Small intestine (tissue), 7 donors: Measurements from ENCODE around the gene PRKCA. TPM values are rescaled to one million over a fixed set of nuclear protein-coding genes. Genes with fewer than 3 reads are reported as not detected.

Source experiments
- DNase-seq, 2 donors: peaks; one replicate each; pipeline versions ENCODE4 v3.0.0 to v3.0.0-alpha.2; 2013
- FAIRE-seq: peaks from 2 replicates; lab custom pipeline; 2012; peaks lifted over from hg19 to GRCh38; lab: Jason Lieb, UNC
- H3K27ac ChIP-seq, 3 donors: one replicate each; pipeline ENCODE4 v1.5.1; 2013; ENCODE audit warnings: low read length in 2 of 3, mild to moderate bottlenecking in 2 of 3, control low read depth in 1 of 3, inconsistent platforms in 1 of 3, low read depth in 1 of 3, moderate library complexity in 1 of 3
- H3K27me3 ChIP-seq, 3 donors: one replicate each; pipeline ENCODE4 v1.6.1; 2013; ENCODE audit warnings: low read length in 3 of 3, inconsistent platforms in 1 of 3; ENCODE audit not compliant: control insufficient read depth in 3 of 3, insufficient read depth in 3 of 3
- H3K36me3 ChIP-seq, 3 donors: one replicate each; pipeline ENCODE4 v1.6.1; 2013; ENCODE audit warnings: low read length in 3 of 3, inconsistent platforms in 1 of 3, low read depth in 1 of 3, mild to moderate bottlenecking in 1 of 3, moderate library complexity in 1 of 3; ENCODE audit not compliant: control insufficient read depth in 3 of 3, insufficient read depth in 2 of 3
- H3K4me1 ChIP-seq, 3 donors: one replicate each; pipeline ENCODE4 v1.6.1; 2013; ENCODE audit warnings: low read length in 2 of 3, inconsistent platforms in 1 of 3, low read depth in 1 of 3, mild to moderate bottlenecking in 1 of 3, moderate library complexity in 1 of 3; ENCODE audit not compliant: control insufficient read depth in 3 of 3, insufficient read depth in 2 of 3
- H3K4me3 ChIP-seq, 3 donors: one replicate each; pipeline ENCODE4 v1.5.1; 2013; ENCODE audit warnings: low read length in 3 of 3, control low read depth in 1 of 3, inconsistent platforms in 1 of 3, low read depth in 1 of 3, mild to moderate bottlenecking in 1 of 3, moderate library complexity in 1 of 3
- H3K9me3 ChIP-seq, 2 donors: one replicate each; pipeline ENCODE4 v1.6.1; 2013; ENCODE audit warnings: low read depth in 1 of 2, low read length in 1 of 2; ENCODE audit not compliant: control insufficient read depth in 2 of 2, insufficient read depth in 1 of 2
- WGBS, 3 donors: extraction: QIAGEN DNeasy Blood & Tissue Kit; methylation state at CpG; one replicate each; pipeline ENCODE4 v1.1.7; 2013; 5-methylcytosine and 5-hydroxymethylcytosine counted together
- polyA plus RNA-seq, 4 donors: library from polyadenylated mRNA; stranded (reverse) in 3 of 4; unstranded in 1 of 4; fragments of 200-250 nt in 3 of 4; fragments of 120-200 nt in 1 of 4; gene quantifications; one replicate each; pipeline versions ENCODE4 v1.2.1 to v1.2.3, GENCODE V29; 2013
- donor health status: healthy with polysubstance abuse.
- donor health status: control.
- donor health status: control.
- donor health status: Bipolar disorder and iron deficiency.
- donor health status: healthy.

The PRKCA gene
- polyA plus RNA-seq, 4 donors = 11.3 to 26.6 (median 22.9) TPM

GRCh38 chr17:66730461-66730923 is 428.1 kb downstream of the PRKCA start:
- no peak for DNase-seq
- Histone ChIP-seq H3K4me3 (no peak overlapping the region), H3K27ac (no peak overlapping the region), H3K4me1 (no peaks in the 10 kb centered on the region), H3K36me3 (peaks cover 2 to 6% (median 3%) of the 10 kb centered on the region in 3 donors), H3K9me3 (no peaks in the 10 kb centered on the region), H3K27me3 (no peaks in the 10 kb centered on the region)
- FAIRE-seq = no peak
- 79 to 94% (median 85%) methylated on average over 7 of the region's 7 CpGs for WGBS, 3 donors

GRCh38 chr17:66733759-66734158 is 431.3 kb downstream of the PRKCA start:
- no peak for DNase-seq
- Histone ChIP-seq H3K27ac (no peak overlapping the region), H3K27me3 (no peaks in the 10 kb centered on the region), H3K36me3 (peaks cover 2 to 13% (median 4%) of the 10 kb centered on the region in 3 donors), H3K9me3 (no peaks in the 10 kb centered on the region), H3K4me3 (no peak overlapping the region), H3K4me1 (no peaks in the 10 kb centered on the region)
- 88 to 92% (median 89%) methylated on average over 2 of the region's 2 CpGs for WGBS, 3 donors
- no peak for FAIRE-seq

- no peak for FAIRE-seq
Measured at GRCh38 chr17:66734186-66734943, 432.0 kb downstream of the PRKCA start.

GRCh38 chr17:66737524-66737923 is 435.1 kb downstream of the PRKCA start:
- Histone ChIP-seq H3K4me1 (no peaks in the 10 kb centered on the region), H3K27ac (peak overlapping the region in 1 of 3 donors; percentile 9), H3K4me3 (no peak overlapping the region), H3K9me3 (no peaks in the 10 kb centered on the region), H3K27me3 (no peaks in the 10 kb centered on the region), H3K36me3 (peaks cover 11 to 28% (median 20%) of the 10 kb centered on the region in 3 donors)
- DNase-seq (no peak), FAIRE-seq (no peak)
- 55 to 88% (median 85%) methylated on average over 12 of the region's 12 CpGs for WGBS, 3 donors

More at GRCh38 chr17:66734186-66734943, 432.0 kb downstream of the PRKCA start:
- Histone ChIP-seq H3K27ac (no peak overlapping the region), H3K9me3 (no peaks in the 10 kb centered on the region), H3K36me3 (peaks cover 2 to 18% (median 4%) of the 10 kb centered on the region in 3 donors), H3K4me1 (no peaks in the 10 kb centered on the region), H3K27me3 (no peaks in the 10 kb centered on the region), H3K4me3 (no peak overlapping the region)
- no peak for DNase-seq
- WGBS, 3 donors = 82 to 86% (median 84%) methylated on average over 8 of the region's 8 CpGs

- DNase-seq (no peak), FAIRE-seq (no peak)
- WGBS, 3 donors = 83 to 90% (median 84%) methylated on average over 4 of the region's 4 CpGs
- Histone ChIP-seq H3K9me3 (no peaks in the 10 kb centered on the region), H3K4me1 (no peaks in the 10 kb centered on the region), H3K36me3 (peaks cover 12 to 36% (median 20%) of the 10 kb centered on the region in 3 donors), H3K27me3 (no peaks in the 10 kb centered on the region), H3K27ac (no peak overlapping the region), H3K4me3 (no peak overlapping the region)
Measured at GRCh38 chr17:66738301-66738700, 435.9 kb downstream of the PRKCA start.

- H3K27ac ChIP-seq = no peak overlapping the region
- FAIRE-seq = no peak
- whole genome bisulfite sequencing, 3 donors = 77 to 87% (median 84%) methylated on average over 8 of the region's 8 CpGs
- H3K4me1 ChIP-seq = no peaks in the 10 kb centered on the region
- H3K4me3 ChIP-seq = no peak overlapping the region
- peaks cover 12 to 39% (median 20%) of the 10 kb centered on the region in 3 donors for H3K36me3 ChIP-seq
- no peaks in the 10 kb centered on the region for H3K9me3 ChIP-seq
- DNase-seq = no peak
- no peaks in the 10 kb centered on the region for H3K27me3 ChIP-seq
Measured at GRCh38 chr17:66739553-66739952, 437.1 kb downstream of the PRKCA start.

GRCh38 chr17:66740226-66740625 is 437.8 kb downstream of the PRKCA start:
- no peaks in the 10 kb centered on the region for H3K27me3 ChIP-seq
- no peak overlapping the region for H3K4me3 ChIP-seq
- H3K4me1 ChIP-seq = no peaks in the 10 kb centered on the region
- DNase-seq = no peak
- no peaks in the 10 kb centered on the region for H3K9me3 ChIP-seq
- WGBS, 3 donors = 79 to 88% (median 88%) methylated on average over 5 of the region's 5 CpGs
- no peak overlapping the region for H3K27ac ChIP-seq
- peaks cover 12 to 39% (median 22%) of the 10 kb centered on the region in 3 donors for H3K36me3 ChIP-seq
- FAIRE-seq = no peak

- no peaks in the 10 kb centered on the region for H3K4me1 ChIP-seq
- FAIRE-seq (no peak), DNase-seq (no peak)
- H3K4me3 ChIP-seq = no peak overlapping the region
- peaks cover 11 to 46% (median 21%) of the 10 kb centered on the region in 3 donors for H3K36me3 ChIP-seq
- no peak overlapping the region for H3K27ac ChIP-seq
- H3K27me3 ChIP-seq = no peaks in the 10 kb centered on the region
- no peaks in the 10 kb centered on the region for H3K9me3 ChIP-seq
- 93 to 98% (median 98%) methylated on average over 2 of the region's 2 CpGs for WGBS, 3 donors
Measured at GRCh38 chr17:66743511-66743910, 441.1 kb downstream of the PRKCA start.
